GM21576 (cell line): ENCODE measurements around the gene DOCK1.

Source experiments
- ATAC-seq: cut with Tn5 transposase; IDR thresholded peaks from one replicate; pipeline ENCODE4 v1.9.1; 2021; ENCODE audit warnings: mild to moderate bottlenecking, moderate library complexity; ENCODE audit not compliant: unreplicated experiment

The DOCK1 gene

GRCh38 chr10:127372361-127372760, 467.1 kb downstream of the DOCK1 start:
- no peak for ATAC-seq

- ATAC-seq: no peak
These were observed 468.9 kb downstream of the DOCK1 start for GRCh38 chr10:127374074-127374680.

GRCh38 chr10:127374901-127375300, 469.7 kb downstream of the DOCK1 start:
- ATAC-seq: no peak

- ATAC-seq: no peak
These were observed 470.2 kb downstream of the DOCK1 start for GRCh38 chr10:127375461-127375860.

- no peak for ATAC-seq
These were observed 470.8 kb downstream of the DOCK1 start for GRCh38 chr10:127376071-127376470.

- no peak for ATAC-seq
These were observed 473.4 kb downstream of the DOCK1 start for GRCh38 chr10:127378628-127379027.

GRCh38 chr10:127384532-127384931, 479.3 kb downstream of the DOCK1 start:
- ATAC-seq: no peak

- no peak for ATAC-seq
These were observed 479.8 kb downstream of the DOCK1 start for GRCh38 chr10:127385066-127385465.

- ATAC-seq: no peak
These were observed 481.5 kb downstream of the DOCK1 start for GRCh38 chr10:127386606-127387327.

- ATAC-seq: no peak
These were observed 486.6 kb downstream of the DOCK1 start for GRCh38 chr10:127391875-127392274.

GRCh38 chr10:127392351-127393235, 487.4 kb downstream of the DOCK1 start:
- no peak for ATAC-seq

GRCh38 chr10:127398140-127398970, 493.1 kb downstream of the DOCK1 start:
- no peak for ATAC-seq

- no peak for ATAC-seq
These were observed 493.7 kb downstream of the DOCK1 start for GRCh38 chr10:127398971-127399365.

GRCh38 chr10:127399668-127400067, 494.4 kb downstream of the DOCK1 start:
- ATAC-seq: no peak

GRCh38 chr10:127400216-127400615, 495.0 kb downstream of the DOCK1 start:
- ATAC-seq: no peak

- ATAC-seq: no peak
These were observed 497.6 kb downstream of the DOCK1 start for GRCh38 chr10:127402596-127403409.

GRCh38 chr10:127405221-127405620, 500.0 kb downstream of the DOCK1 start:
- ATAC-seq: no peak

GRCh38 chr10:127406018-127406550, 500.9 kb downstream of the DOCK1 start:
- no peak for ATAC-seq

GRCh38 chr10:127407551-127407950, 502.3 kb downstream of the DOCK1 start:
- no peak for ATAC-seq
